Neural cell (in vitro differentiated cells): ENCODE data around the gene XG.
"Not testable (repeated sequence)": the region's sequence is repeated elsewhere in the genome, so short reads cannot be mapped to it uniquely, and the experiment has no call there.

Experiments
- EP300 ChIP-seq: fragments of 450-650 bp; conservative IDR thresholded peaks from 2 replicates; pipeline ENCODE4 v1.6.1; 2014; ENCODE audit warnings: antibody characterized with exemption, mild to moderate bottlenecking, moderate library complexity; ENCODE audit not compliant: poor library complexity, severe bottlenecking
- RAD21 ChIP-seq: fragments of 450-650 bp; conservative IDR thresholded peaks from 2 replicates; pipeline ENCODE4 v1.6.1; 2014; ENCODE audit warnings: antibody characterized with exemption, mild to moderate bottlenecking, moderate library complexity
- TAF1 ChIP-seq: IDR thresholded peaks from 2 replicates; pipeline ENCODE4 v1.6.1; 2012; ENCODE audit warnings: low read depth
- TF ChIP-seq, protein P1 (sequence below): fragments of 450-650 bp; IDR thresholded peaks from 2 replicates; pipeline ENCODE4 v1.5.1; 2014; ENCODE audit warnings: antibody characterized with exemption, mild to moderate bottlenecking, moderate library complexity; ENCODE audit not compliant: poor library complexity, severe bottlenecking

DNA sequence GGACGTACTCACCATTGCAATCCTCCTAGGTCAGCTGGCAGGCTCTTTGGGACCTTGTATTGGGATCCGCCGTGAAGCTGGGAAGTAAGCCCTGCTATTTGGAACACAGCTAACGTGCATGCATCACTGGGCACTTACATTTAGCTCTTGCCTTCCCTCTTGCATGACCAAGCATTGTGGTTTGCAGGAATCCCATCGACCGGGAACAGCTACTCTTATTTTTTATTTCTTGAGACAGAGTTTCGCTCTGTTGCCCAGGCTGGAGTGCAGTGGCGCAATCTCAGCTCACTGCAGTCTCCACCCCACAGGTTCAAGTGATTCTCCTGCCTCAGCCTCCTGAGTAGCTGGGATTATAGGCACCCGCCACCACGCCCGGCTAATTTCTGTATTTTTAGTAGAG, 24.6 kb upstream of the XG start:
- TF ChIP-seq EP300, TAF1, RAD21: not testable (repeated sequence)
- TF ChIP-seq, protein P1, sequence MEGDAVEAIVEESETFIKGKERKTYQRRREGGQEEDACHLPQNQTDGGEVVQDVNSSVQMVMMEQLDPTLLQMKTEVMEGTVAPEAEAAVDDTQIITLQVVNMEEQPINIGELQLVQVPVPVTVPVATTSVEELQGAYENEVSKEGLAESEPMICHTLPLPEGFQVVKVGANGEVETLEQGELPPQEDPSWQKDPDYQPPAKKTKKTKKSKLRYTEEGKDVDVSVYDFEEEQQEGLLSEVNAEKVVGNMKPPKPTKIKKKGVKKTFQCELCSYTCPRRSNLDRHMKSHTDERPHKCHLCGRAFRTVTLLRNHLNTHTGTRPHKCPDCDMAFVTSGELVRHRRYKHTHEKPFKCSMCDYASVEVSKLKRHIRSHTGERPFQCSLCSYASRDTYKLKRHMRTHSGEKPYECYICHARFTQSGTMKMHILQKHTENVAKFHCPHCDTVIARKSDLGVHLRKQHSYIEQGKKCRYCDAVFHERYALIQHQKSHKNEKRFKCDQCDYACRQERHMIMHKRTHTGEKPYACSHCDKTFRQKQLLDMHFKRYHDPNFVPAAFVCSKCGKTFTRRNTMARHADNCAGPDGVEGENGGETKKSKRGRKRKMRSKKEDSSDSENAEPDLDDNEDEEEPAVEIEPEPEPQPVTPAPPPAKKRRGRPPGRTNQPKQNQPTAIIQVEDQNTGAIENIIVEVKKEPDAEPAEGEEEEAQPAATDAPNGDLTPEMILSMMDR, result not testable (repeated sequence)
